Activated CD8-positive, alpha-beta T cell treated with anti-CD3 and anti-CD28 coated beads, Interleukin-2, amount 10 ng/mL, durations not matched to agents 7 days and 5 days (primary cell): ENCODE measurements around the gene GRAMD2B. TPM values are rescaled to one million over a fixed set of nuclear protein-coding genes. Genes with fewer than 3 reads are reported as not detected.
"Not testable (repeated sequence)": the region's sequence is repeated elsewhere in the genome, so short reads cannot be mapped to it uniquely, and the experiment has no call there.

Source experiments
- ATAC-seq: fragments of 150-1000 bp; cut with Tn5 transposase; one replicate; pipeline ENCODE4 v1.10.0; 2021; ENCODE audit warnings: moderate library complexity
- CTCF ChIA-PET: fragments of 350-600 bp; sonication (Branson Sonifier 250); formaldehyde crosslinking; loops from one replicate; lab custom pipeline; 2021; ENCODE audit warnings: antibody characterized with exemption; lab: Charles Lee
- POLR2A ChIA-PET: fragments of 350-600 bp; sonication (Branson Sonifier 250); formaldehyde crosslinking; loops from one replicate; lab custom pipeline; 2021; ENCODE audit warnings: antibody characterized with exemption; lab: Charles Lee
- DNase-seq: peaks from one replicate; pipeline ENCODE4 v3.0.0-alpha.2; 2020
- H3K27ac Mint-ChIP-seq: one replicate; pipeline ENCODE4 v1.8.0; 2021; ENCODE audit warnings: mild to moderate bottlenecking, mixed read lengths
- H3K27me3 Mint-ChIP-seq: one replicate; pipeline ENCODE4 v1.8.0; 2021; ENCODE audit warnings: low read depth, mixed read lengths
- H3K36me3 Mint-ChIP-seq: one replicate; pipeline ENCODE4 v1.8.0; 2021; ENCODE audit warnings: low read depth, mixed read lengths
- H3K4me1 Mint-ChIP-seq: one replicate; pipeline ENCODE4 v1.8.0; 2021; ENCODE audit warnings: low read depth, mixed read lengths
- H3K4me3 Mint-ChIP-seq: one replicate; pipeline ENCODE4 v1.8.0; 2021; ENCODE audit warnings: mild to moderate bottlenecking, mixed read lengths
- H3K9me3 Mint-ChIP-seq: one replicate; pipeline ENCODE4 v1.8.0; 2022; ENCODE audit warnings: mixed read lengths; ENCODE audit not compliant: insufficient read depth
- total RNA-seq, 2 experiments: library from RNA; stranded (reverse); gene quantifications; one replicate each; pipeline ENCODE4 v1.2.3, GENCODE V29; 2021

The GRAMD2B gene
- total RNA-seq, 2 experiments from 2014 or later, result 3.3 to 6.5 TPM

GRCh38 chr5:126514131-126514557 lies 90.9 kb downstream of the GRAMD2B start:
- DNase-seq (no peak), ATAC-seq (no peak)
- H3K27ac Mint-ChIP-seq, result no peak overlapping the region
- H3K9me3 Mint-ChIP-seq, result no peaks in the 10 kb centered on the region
- H3K4me3 Mint-ChIP-seq, result no peak overlapping the region
- POLR2A ChIA-PET, result no interaction called here
- peaks cover 8% of the 10 kb centered on the region for H3K4me1 Mint-ChIP-seq
- H3K36me3 Mint-ChIP-seq, result no peaks in the 10 kb centered on the region
- CTCF ChIA-PET, result interaction anchor here (4.0 kb wide), 1 partner anchor 14 kb away, joined by 21 read pairs; no protein-coding TSS in a partner anchor
- peaks cover 2% of the 10 kb centered on the region for H3K27me3 Mint-ChIP-seq

- Mint-ChIP-seq H3K4me1 (peaks cover 4% of the 10 kb centered on the region), H3K36me3 (no peaks in the 10 kb centered on the region), H3K9me3 (no peaks in the 10 kb centered on the region), H3K27ac (no peak overlapping the region), H3K4me3 (no peak overlapping the region), H3K27me3 (peaks cover 2% of the 10 kb centered on the region)
- CTCF ChIA-PET, result interaction anchor here (4.0 kb wide), 1 partner anchor 15 kb away, joined by 21 read pairs; no protein-coding TSS in a partner anchor
- POLR2A ChIA-PET, result interaction anchor here (0.6 kb wide), 1 partner anchor 558 kb away, joined by 6 read pairs; no protein-coding TSS in a partner anchor
- ATAC-seq, result no peak
- DNase-seq, result no peak
Observed at GRCh38 chr5:126514558-126515141, 91.4 kb downstream of the GRAMD2B start.

- Mint-ChIP-seq H3K4me3 (no peak overlapping the region), H3K27me3 (peaks cover 2% of the 10 kb centered on the region), H3K4me1 (peaks cover 2% of the 10 kb centered on the region), H3K36me3 (no peaks in the 10 kb centered on the region), H3K27ac (no peak overlapping the region), H3K9me3 (no peaks in the 10 kb centered on the region)
- ChIA-PET POLR2A (interaction anchor here (0.6 kb wide), 1 partner anchor 557 kb away, joined by 6 read pairs; no protein-coding TSS in a partner anchor), CTCF (interaction anchor here (4.0 kb wide), 1 partner anchor 16 kb away, joined by 21 read pairs; no protein-coding TSS in a partner anchor)
- ATAC-seq (no peak), DNase-seq (no peak)
Observed at GRCh38 chr5:126515337-126515736, 92.1 kb downstream of the GRAMD2B start.

- DNase-seq, result no peak
- Mint-ChIP-seq H3K27me3 (peaks cover 2% of the 10 kb centered on the region), H3K27ac (no peak overlapping the region), H3K4me1 (no peaks in the 10 kb centered on the region), H3K36me3 (no peaks in the 10 kb centered on the region), H3K9me3 (no peaks in the 10 kb centered on the region), H3K4me3 (no peak overlapping the region)
- POLR2A ChIA-PET, result no interaction called here
- ATAC-seq, result no peak
- CTCF ChIA-PET, result interaction anchor here (3.3 to 4.0 kb wide), 2 partner anchors 16 kb away, joined by 17 to 21 read pairs; no protein-coding TSS in a partner anchor
Observed at GRCh38 chr5:126516133-126516532, 92.9 kb downstream of the GRAMD2B start.

GRCh38 chr5:126516852-126517251 lies 93.6 kb downstream of the GRAMD2B start:
- POLR2A ChIA-PET, result interaction anchor here (1.3 kb wide), 1 partner anchor 68 kb away, joined by 3 read pairs; no protein-coding TSS in a partner anchor
- Mint-ChIP-seq H3K27ac (no peak overlapping the region), H3K4me1 (no peaks in the 10 kb centered on the region), H3K4me3 (no peak overlapping the region), H3K27me3 (peaks cover 2% of the 10 kb centered on the region), H3K36me3 (no peaks in the 10 kb centered on the region), H3K9me3 (no peaks in the 10 kb centered on the region)
- ATAC-seq, result no peak
- CTCF ChIA-PET, result interaction anchor here (3.3 kb wide), 1 partner anchor 17 kb away, joined by 17 read pairs; no protein-coding TSS in a partner anchor
- DNase-seq, result no peak

GRCh38 chr5:126519223-126519622 lies 96.0 kb downstream of the GRAMD2B start:
- H3K4me3 Mint-ChIP-seq, H3K36me3 Mint-ChIP-seq, ATAC-seq, DNase-seq, H3K4me1 Mint-ChIP-seq, H3K9me3 Mint-ChIP-seq, H3K27ac Mint-ChIP-seq, H3K27me3 Mint-ChIP-seq, POLR2A ChIA-PET: not testable (repeated sequence)
- CTCF ChIA-PET, result interaction anchor here (3.3 kb wide), 1 partner anchor 19 kb away, joined by 17 read pairs; no protein-coding TSS in a partner anchor

- H3K27me3 Mint-ChIP-seq, result peaks cover 2% of the 10 kb centered on the region
- CTCF ChIA-PET, result interaction anchor here (3.3 kb wide), 1 partner anchor 20 kb away, joined by 17 read pairs; no protein-coding TSS in a partner anchor
- no peaks in the 10 kb centered on the region for H3K4me1 Mint-ChIP-seq
- H3K27ac Mint-ChIP-seq, result no peak overlapping the region
- POLR2A ChIA-PET, result no interaction called here
- no peaks in the 10 kb centered on the region for H3K36me3 Mint-ChIP-seq
- DNase-seq (no peak), ATAC-seq (no peak)
- H3K4me3 Mint-ChIP-seq, result no peak overlapping the region
- H3K9me3 Mint-ChIP-seq, result no peaks in the 10 kb centered on the region
Observed at GRCh38 chr5:126519637-126520592, 96.7 kb downstream of the GRAMD2B start.

- Mint-ChIP-seq H3K27ac (no peak overlapping the region), H3K4me1 (no peaks in the 10 kb centered on the region), H3K36me3 (no peaks in the 10 kb centered on the region), H3K9me3 (no peaks in the 10 kb centered on the region), H3K4me3 (no peak overlapping the region), H3K27me3 (peaks cover 2% of the 10 kb centered on the region)
- CTCF ChIA-PET, result no interaction called here
- POLR2A ChIA-PET, result no interaction called here
- ATAC-seq, result no peak
- no peak for DNase-seq
Observed at GRCh38 chr5:126520593-126520953, 97.4 kb downstream of the GRAMD2B start.

GRCh38 chr5:126521130-126521529 lies 97.9 kb downstream of the GRAMD2B start:
- ChIA-PET POLR2A (no interaction called here), CTCF (interaction anchor here (1.0 kb wide), 1 partner anchor 21 kb away, joined by 3 read pairs; no protein-coding TSS in a partner anchor)
- no peak for ATAC-seq
- Mint-ChIP-seq H3K9me3 (no peaks in the 10 kb centered on the region), H3K27ac (no peak overlapping the region), H3K27me3 (peaks cover 4% of the 10 kb centered on the region), H3K4me1 (no peaks in the 10 kb centered on the region), H3K4me3 (no peak overlapping the region), H3K36me3 (no peaks in the 10 kb centered on the region)
- DNase-seq, result no peak

GRCh38 chr5:126523818-126524510 lies 100.8 kb downstream of the GRAMD2B start:
- Mint-ChIP-seq H3K4me3 (no peak overlapping the region), H3K27me3 (peaks cover 5% of the 10 kb centered on the region), H3K9me3 (no peaks in the 10 kb centered on the region), H3K27ac (no peak overlapping the region), H3K36me3 (no peaks in the 10 kb centered on the region), H3K4me1 (no peaks in the 10 kb centered on the region)
- no peak for DNase-seq
- CTCF ChIA-PET, result no interaction called here
- no peak for ATAC-seq
- POLR2A ChIA-PET, result no interaction called here

GRCh38 chr5:126525630-126526245 lies 102.5 kb downstream of the GRAMD2B start:
- POLR2A ChIA-PET, result no interaction called here
- no peak for ATAC-seq
- H3K4me3 Mint-ChIP-seq, result no peak overlapping the region
- CTCF ChIA-PET, result no interaction called here
- peaks cover 5% of the 10 kb centered on the region for H3K27me3 Mint-ChIP-seq
- H3K36me3 Mint-ChIP-seq, result no peaks in the 10 kb centered on the region
- no peak overlapping the region for H3K27ac Mint-ChIP-seq
- DNase-seq, result no peak
- H3K4me1 Mint-ChIP-seq, result no peaks in the 10 kb centered on the region
- H3K9me3 Mint-ChIP-seq, result no peaks in the 10 kb centered on the region
